K562 (cell line): ENCODE measurements around the gene HCAR2.

Experiments used
- FOXA1 ChIP-seq: fragments of 450-650 bp; IDR thresholded peaks from 2 replicates; pipeline ENCODE4 v1.6.1; 2016; ENCODE audit warnings: mild to moderate bottlenecking, borderline replicate concordance
- FOXJ3 ChIP-seq: sonication (generic); formaldehyde crosslinking; IDR thresholded peaks from 2 replicates; pipeline ENCODE4 v1.4.0; 2020; ENCODE audit warnings: mild to moderate bottlenecking, missing genetic modification reagents
- MAZ ChIP-seq, 2 experiments: fragments of 450-650 bp in 1 of 2; sonication (generic) in 1 of 2; formaldehyde crosslinking; IDR thresholded peaks in 1 of 2; conservative IDR thresholded peaks in 1 of 2; 2 replicates each; pipeline versions ENCODE4 v1.4.0 to v1.5.0; 2020; ENCODE audit warnings: mild to moderate bottlenecking in 1 of 2, missing genetic modification reagents in 1 of 2
- MIER1 ChIP-seq: fragments of 450-650 bp; IDR thresholded peaks from 2 replicates; pipeline ENCODE4 v1.6.1; 2016; ENCODE audit warnings: antibody characterized with exemption, mild to moderate bottlenecking, low read depth
- NR2C2 ChIP-seq, 2 experiments: fragments of 200-800 bp in 1 of 2; sonication (Bioruptor generic) in 1 of 2; sonication (generic) in 1 of 2; formaldehyde crosslinking in 1 of 2; IDR thresholded peaks; 2 replicates each; pipeline versions ENCODE4 v1.6.1 to v1.8.0; 2016 to 2022; ENCODE audit warnings: mild to moderate bottlenecking in 1 of 2, missing compliant biosample characterization in 1 of 2, missing genetic modification characterization in 1 of 2, missing genetic modification reagents in 1 of 2
- NRF1 ChIP-seq, 2 experiments: fragments of 450-650 bp; IDR thresholded peaks in 1 of 2; conservative IDR thresholded peaks in 1 of 2; 2 replicates each; pipeline ENCODE4 v1.6.1; 2014; ENCODE audit warnings: mild to moderate bottlenecking in 2 of 2
- SREBF1 ChIP-seq: fragments of 150-350 bp; IDR thresholded peaks from 2 replicates; pipeline ENCODE4 v1.6.1; 2014; ENCODE audit warnings: antibody characterized with exemption, low read depth, low read length, borderline replicate concordance
- ZNF354B ChIP-seq: fragments of 250-450 bp; sonication (Bioruptor Pico); IDR thresholded peaks from 2 replicates; pipeline ENCODE4 v1.4.0; 2020
- TF ChIP-seq, protein P1 (sequence below): fragments of 250-450 bp; sonication (Bioruptor Pico); IDR thresholded peaks from 2 replicates; pipeline ENCODE4 v1.8.0; 2022; ENCODE audit warnings: inconsistent platforms, mild to moderate bottlenecking, moderate library complexity, borderline replicate concordance
- TF ChIP-seq, protein P2 (sequence below): sonication (generic); formaldehyde crosslinking; IDR thresholded peaks from 2 replicates; pipeline ENCODE4 v1.8.0; 2022; ENCODE audit warnings: missing genetic modification reagents, mild to moderate bottlenecking, moderate library complexity, borderline replicate concordance
- TF ChIP-seq, protein P3 (sequence below): sonication (generic); formaldehyde crosslinking; IDR thresholded peaks from 2 replicates; pipeline ENCODE4 v1.8.1; 2022; ENCODE audit warnings: missing genetic modification reagents
- TF ChIP-seq, protein P4 (sequence below): sonication (generic); formaldehyde crosslinking; IDR thresholded peaks from 2 replicates; pipeline ENCODE4 v1.8.1; 2023; ENCODE audit warnings: mild to moderate bottlenecking, missing genetic modification reagents

DNA sequence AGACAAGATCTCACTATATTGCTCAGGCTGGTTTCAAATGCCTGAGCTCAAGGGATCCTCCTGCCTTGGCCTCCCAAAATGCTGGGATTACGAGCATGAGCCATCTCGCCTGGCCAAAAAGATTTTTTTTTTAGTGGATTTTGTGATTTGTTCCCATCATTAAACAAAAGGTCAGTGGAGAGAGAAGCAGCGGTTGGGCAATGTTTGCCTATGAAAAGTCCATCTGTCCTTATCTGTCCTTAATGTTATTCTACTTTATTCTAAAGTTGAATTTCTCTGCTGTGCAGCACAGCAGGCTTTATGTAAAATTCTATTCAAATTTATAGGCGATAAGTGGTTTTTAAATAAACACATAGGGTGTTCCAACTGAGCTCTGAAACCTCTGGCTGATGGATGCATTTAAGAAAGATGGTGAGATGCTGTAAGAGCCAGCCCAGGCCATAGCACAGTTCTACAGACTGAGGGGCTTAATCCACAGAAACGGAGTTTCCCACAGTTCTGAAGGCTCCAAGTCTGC, 18.8 kb downstream of the HCAR2 start:
- no peak for TF ChIP-seq SREBF1
- TF ChIP-seq MIER1: no peak
- no peak for TF ChIP-seq FOXJ3 (CRISPR knock-in tag)
- TF ChIP-seq, protein P1, sequence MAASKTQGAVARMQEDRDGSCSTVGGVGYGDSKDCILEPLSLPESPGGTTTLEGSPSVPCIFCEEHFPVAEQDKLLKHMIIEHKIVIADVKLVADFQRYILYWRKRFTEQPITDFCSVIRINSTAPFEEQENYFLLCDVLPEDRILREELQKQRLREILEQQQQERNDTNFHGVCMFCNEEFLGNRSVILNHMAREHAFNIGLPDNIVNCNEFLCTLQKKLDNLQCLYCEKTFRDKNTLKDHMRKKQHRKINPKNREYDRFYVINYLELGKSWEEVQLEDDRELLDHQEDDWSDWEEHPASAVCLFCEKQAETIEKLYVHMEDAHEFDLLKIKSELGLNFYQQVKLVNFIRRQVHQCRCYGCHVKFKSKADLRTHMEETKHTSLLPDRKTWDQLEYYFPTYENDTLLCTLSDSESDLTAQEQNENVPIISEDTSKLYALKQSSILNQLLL (CRISPR knock-in tag): no peak
- no peak for TF ChIP-seq FOXA1
- TF ChIP-seq NRF1 (conservative IDR thresholded peaks at IDR 0.05 in 1 of 2, IDR thresholded peaks at IDR 0.05 in 1 of 2): no peak
- TF ChIP-seq, protein P2, sequence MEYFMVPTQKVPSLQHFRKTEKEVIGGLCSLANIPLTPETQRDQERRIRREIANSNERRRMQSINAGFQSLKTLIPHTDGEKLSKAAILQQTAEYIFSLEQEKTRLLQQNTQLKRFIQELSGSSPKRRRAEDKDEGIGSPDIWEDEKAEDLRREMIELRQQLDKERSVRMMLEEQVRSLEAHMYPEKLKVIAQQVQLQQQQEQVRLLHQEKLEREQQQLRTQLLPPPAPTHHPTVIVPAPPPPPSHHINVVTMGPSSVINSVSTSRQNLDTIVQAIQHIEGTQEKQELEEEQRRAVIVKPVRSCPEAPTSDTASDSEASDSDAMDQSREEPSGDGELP: no peak
- TF ChIP-seq MAZ (CRISPR knock-in tag; conservative IDR thresholded peaks at IDR 0.05 in 1 of 2, IDR thresholded peaks at IDR 0.05 in 1 of 2): no peak
- TF ChIP-seq, protein P3, sequence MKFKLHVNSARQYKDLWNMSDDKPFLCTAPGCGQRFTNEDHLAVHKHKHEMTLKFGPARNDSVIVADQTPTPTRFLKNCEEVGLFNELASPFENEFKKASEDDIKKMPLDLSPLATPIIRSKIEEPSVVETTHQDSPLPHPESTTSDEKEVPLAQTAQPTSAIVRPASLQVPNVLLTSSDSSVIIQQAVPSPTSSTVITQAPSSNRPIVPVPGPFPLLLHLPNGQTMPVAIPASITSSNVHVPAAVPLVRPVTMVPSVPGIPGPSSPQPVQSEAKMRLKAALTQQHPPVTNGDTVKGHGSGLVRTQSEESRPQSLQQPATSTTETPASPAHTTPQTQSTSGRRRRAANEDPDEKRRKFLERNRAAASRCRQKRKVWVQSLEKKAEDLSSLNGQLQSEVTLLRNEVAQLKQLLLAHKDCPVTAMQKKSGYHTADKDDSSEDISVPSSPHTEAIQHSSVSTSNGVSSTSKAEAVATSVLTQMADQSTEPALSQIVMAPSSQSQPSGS (CRISPR knock-in tag): no peak
- no peak for TF ChIP-seq ZNF354B (CRISPR knock-in tag)
- TF ChIP-seq NR2C2 (CRISPR knock-in tag; IDR thresholded peaks at IDR 0.05): no peak
- TF ChIP-seq NR2C2 (tag; IDR thresholded peaks at IDR 0.05): no peak
- TF ChIP-seq, protein P4, sequence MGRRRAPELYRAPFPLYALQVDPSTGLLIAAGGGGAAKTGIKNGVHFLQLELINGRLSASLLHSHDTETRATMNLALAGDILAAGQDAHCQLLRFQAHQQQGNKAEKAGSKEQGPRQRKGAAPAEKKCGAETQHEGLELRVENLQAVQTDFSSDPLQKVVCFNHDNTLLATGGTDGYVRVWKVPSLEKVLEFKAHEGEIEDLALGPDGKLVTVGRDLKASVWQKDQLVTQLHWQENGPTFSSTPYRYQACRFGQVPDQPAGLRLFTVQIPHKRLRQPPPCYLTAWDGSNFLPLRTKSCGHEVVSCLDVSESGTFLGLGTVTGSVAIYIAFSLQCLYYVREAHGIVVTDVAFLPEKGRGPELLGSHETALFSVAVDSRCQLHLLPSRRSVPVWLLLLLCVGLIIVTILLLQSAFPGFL (CRISPR knock-in tag): no peak
